ENCODE measurements around the gene GAGE10.

DNA sequence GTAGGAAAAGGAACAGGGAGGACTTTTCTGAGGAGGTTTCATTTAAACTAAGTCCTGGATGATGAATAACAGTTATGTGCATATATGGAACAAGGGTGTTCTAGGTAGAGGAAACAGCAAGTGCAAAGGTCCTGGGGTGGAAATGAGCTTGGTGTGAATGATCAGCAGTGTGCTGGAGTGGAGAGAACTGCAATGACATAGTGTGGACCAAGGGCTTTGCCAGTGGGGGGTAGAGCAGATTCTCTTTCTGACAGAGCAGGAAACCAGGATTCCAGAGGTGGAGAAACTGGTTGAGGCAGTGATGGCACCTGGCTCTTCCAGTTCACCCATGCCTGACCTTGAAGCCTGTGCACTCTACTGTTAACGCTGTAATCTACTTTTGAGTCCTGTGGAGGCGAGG lies 32.1 kb upstream of the GAGE10 start:
- TF ChIP-seq MAFF (IDR thresholded peaks at IDR 0.05; ENCODE audit: low read length) (no peak), NCOA1 (IDR thresholded peaks at IDR 0.05; ENCODE audit: low read depth) (no peak)
